Activated CD4-positive, alpha-beta T cell treated with anti-CD3 and anti-CD28 coated beads, Interleukin-2, amount 10 ng/mL, durations not matched to agents 7 days and 5 days (primary cell): ENCODE results near the gene ARSI. TPM values are rescaled to one million over a fixed set of nuclear protein-coding genes. Genes with fewer than 3 reads are reported as not detected.

Experiments used
- CTCF ChIA-PET: fragments of 350-600 bp; sonication (Branson Sonifier 250); formaldehyde crosslinking; loops from one replicate; lab custom pipeline; 2021; ENCODE audit warnings: antibody characterized with exemption; lab: Charles Lee
- POLR2A ChIA-PET: fragments of 350-600 bp; sonication (Branson Sonifier 250); formaldehyde crosslinking; loops from one replicate; lab custom pipeline; 2021; ENCODE audit warnings: antibody characterized with exemption; lab: Charles Lee
- DNase-seq: peaks from one replicate; pipeline ENCODE4 v3.0.0-alpha.2; 2020
- H3K27ac Mint-ChIP-seq: one replicate; pipeline ENCODE4 v1.8.0; 2021; ENCODE audit warnings: mild to moderate bottlenecking, moderate library complexity, mixed read lengths
- H3K27me3 Mint-ChIP-seq: one replicate; pipeline ENCODE4 v1.8.0; 2021; ENCODE audit warnings: mixed read lengths
- H3K36me3 Mint-ChIP-seq: one replicate; pipeline ENCODE4 v1.8.0; 2021; ENCODE audit warnings: low read depth, mixed read lengths
- H3K4me1 Mint-ChIP-seq: one replicate; pipeline ENCODE4 v1.8.0; 2021; ENCODE audit warnings: mixed read lengths
- H3K4me3 Mint-ChIP-seq: one replicate; pipeline ENCODE4 v1.8.0; 2021; ENCODE audit warnings: mild to moderate bottlenecking, moderate library complexity, mixed read lengths
- H3K9me3 Mint-ChIP-seq: one replicate; pipeline ENCODE4 v1.8.0; 2021; ENCODE audit warnings: mixed read lengths
- total RNA-seq, 2 experiments: library from RNA; stranded (reverse); gene quantifications; one replicate each; pipeline ENCODE4 v1.2.3, GENCODE V29; 2021

Gene ARSI
- total RNA-seq, 2 experiments from 2014 or later, result not detected

- DNase-seq, result no peak
- CTCF ChIA-PET, result interaction anchor here (0.7 to 2.7 kb wide), 2 partner anchors 9 to 11 kb away, joined by 4 to 7 read pairs; no protein-coding TSS in a partner anchor
- Mint-ChIP-seq H3K27me3 (no peaks in the 10 kb centered on the region), H3K36me3 (no peaks in the 10 kb centered on the region), H3K4me3 (no peak overlapping the region), H3K27ac (no peak overlapping the region), H3K4me1 (peaks cover 15% of the 10 kb centered on the region), H3K9me3 (no peaks in the 10 kb centered on the region)
- POLR2A ChIA-PET, result no interaction called here
Measured at GRCh38 chr5:150340614-150341255, 38.0 kb upstream of the ARSI start.

- DNase-seq, result no peak
- Mint-ChIP-seq H3K27me3 (no peaks in the 10 kb centered on the region), H3K36me3 (no peaks in the 10 kb centered on the region), H3K4me3 (no peak overlapping the region), H3K4me1 (peaks cover 15% of the 10 kb centered on the region), H3K27ac (no peak overlapping the region), H3K9me3 (no peaks in the 10 kb centered on the region)
- ChIA-PET POLR2A (no interaction called here), CTCF (interaction anchor here (0.6 to 2.7 kb wide), 2 partner anchors 10 to 54 kb away, joined by 3 to 7 read pairs; no protein-coding TSS in a partner anchor)
Measured at GRCh38 chr5:150339841-150340240, 37.1 kb upstream of the ARSI start.

DNA sequence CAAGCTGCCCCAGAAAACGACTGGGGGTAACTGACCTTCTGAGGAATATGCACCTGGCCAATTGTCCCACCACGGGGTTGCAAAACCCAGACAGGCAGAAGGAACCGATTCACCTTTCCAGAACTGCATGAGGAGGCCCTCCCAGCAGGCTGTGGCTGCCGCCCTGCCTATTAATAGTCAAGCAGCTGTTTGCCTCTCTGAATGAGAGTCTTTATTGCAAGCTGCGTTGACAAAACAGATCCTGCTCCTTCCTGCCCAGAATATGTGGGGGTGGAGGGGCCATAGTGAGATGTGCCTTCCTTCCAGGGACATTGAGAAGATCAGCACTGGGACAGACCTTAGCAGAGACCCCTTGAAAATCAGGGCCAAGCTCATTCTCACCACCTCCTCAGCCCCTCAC lies 36.5 kb upstream of the ARSI start:
- ChIA-PET POLR2A (no interaction called here), CTCF (interaction anchor here (0.8 to 2.7 kb wide), 2 partner anchors 11 to 28 kb away, joined by 3 to 7 read pairs; no protein-coding TSS in a partner anchor)
- no peaks in the 10 kb centered on the region for H3K36me3 Mint-ChIP-seq
- H3K27ac Mint-ChIP-seq, result no peak overlapping the region
- peaks cover 15% of the 10 kb centered on the region for H3K4me1 Mint-ChIP-seq
- no peak for DNase-seq
- H3K27me3 Mint-ChIP-seq, result no peaks in the 10 kb centered on the region
- no peak overlapping the region for H3K4me3 Mint-ChIP-seq
- H3K9me3 Mint-ChIP-seq, result no peaks in the 10 kb centered on the region

- H3K4me1 Mint-ChIP-seq, result peaks cover 14% of the 10 kb centered on the region
Measured at GRCh38 chr5:150338546-150338945, 35.8 kb upstream of the ARSI start.

GRCh38 chr5:150335778-150336177 lies 33.1 kb upstream of the ARSI start:
- peaks cover under 1% of the 10 kb centered on the region for H3K4me1 Mint-ChIP-seq
- ChIA-PET POLR2A (no interaction called here), CTCF (interaction anchor here (1.2 kb wide), 1 partner anchor 14 kb away, joined by 3 read pairs; no protein-coding TSS in a partner anchor)
- H3K27me3 Mint-ChIP-seq, result no peaks in the 10 kb centered on the region
- no peaks in the 10 kb centered on the region for H3K9me3 Mint-ChIP-seq
- H3K36me3 Mint-ChIP-seq, result no peaks in the 10 kb centered on the region
- H3K4me3 Mint-ChIP-seq, result no peak overlapping the region
- no peak for DNase-seq
- H3K27ac Mint-ChIP-seq, result no peak overlapping the region

More at GRCh38 chr5:150338546-150338945, 35.8 kb upstream of the ARSI start:
- Mint-ChIP-seq H3K9me3 (no peaks in the 10 kb centered on the region), H3K27ac (no peak overlapping the region), H3K27me3 (no peaks in the 10 kb centered on the region), H3K36me3 (no peaks in the 10 kb centered on the region), H3K4me3 (no peak overlapping the region)
- CTCF ChIA-PET, result interaction anchor here (0.8 to 2.7 kb wide), 2 partner anchors 12 to 29 kb away, joined by 3 to 7 read pairs; no protein-coding TSS in a partner anchor
- POLR2A ChIA-PET, result no interaction called here
- DNase-seq, result no peak

DNA sequence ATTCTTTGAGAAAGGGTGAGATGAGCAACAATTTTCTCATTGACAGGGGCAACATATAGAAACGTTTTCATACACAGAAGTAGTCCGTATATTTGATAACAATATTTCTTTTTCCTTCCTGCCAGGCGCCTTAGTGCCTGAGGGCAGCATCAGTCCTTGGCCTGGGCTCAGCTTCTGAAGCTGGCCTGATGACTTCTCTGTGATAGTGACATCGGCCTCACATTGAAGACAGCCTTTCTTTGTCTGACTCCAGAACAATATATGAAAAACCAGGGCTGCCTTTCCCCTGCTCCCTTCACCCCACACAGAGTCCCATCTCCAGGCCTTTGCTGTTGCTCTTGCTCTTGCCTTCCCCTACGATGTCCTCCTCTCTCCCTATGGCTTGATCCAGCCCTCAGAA lies 30.7 kb upstream of the ARSI start:
- no peak for DNase-seq
- no peak overlapping the region for H3K27ac Mint-ChIP-seq
- H3K9me3 Mint-ChIP-seq, result no peaks in the 10 kb centered on the region
- CTCF ChIA-PET, result no interaction called here
- H3K27me3 Mint-ChIP-seq, result no peaks in the 10 kb centered on the region
- POLR2A ChIA-PET, result no interaction called here
- no peaks in the 10 kb centered on the region for H3K36me3 Mint-ChIP-seq
- H3K4me3 Mint-ChIP-seq, result no peak overlapping the region
- H3K4me1 Mint-ChIP-seq, result no peaks in the 10 kb centered on the region

DNA sequence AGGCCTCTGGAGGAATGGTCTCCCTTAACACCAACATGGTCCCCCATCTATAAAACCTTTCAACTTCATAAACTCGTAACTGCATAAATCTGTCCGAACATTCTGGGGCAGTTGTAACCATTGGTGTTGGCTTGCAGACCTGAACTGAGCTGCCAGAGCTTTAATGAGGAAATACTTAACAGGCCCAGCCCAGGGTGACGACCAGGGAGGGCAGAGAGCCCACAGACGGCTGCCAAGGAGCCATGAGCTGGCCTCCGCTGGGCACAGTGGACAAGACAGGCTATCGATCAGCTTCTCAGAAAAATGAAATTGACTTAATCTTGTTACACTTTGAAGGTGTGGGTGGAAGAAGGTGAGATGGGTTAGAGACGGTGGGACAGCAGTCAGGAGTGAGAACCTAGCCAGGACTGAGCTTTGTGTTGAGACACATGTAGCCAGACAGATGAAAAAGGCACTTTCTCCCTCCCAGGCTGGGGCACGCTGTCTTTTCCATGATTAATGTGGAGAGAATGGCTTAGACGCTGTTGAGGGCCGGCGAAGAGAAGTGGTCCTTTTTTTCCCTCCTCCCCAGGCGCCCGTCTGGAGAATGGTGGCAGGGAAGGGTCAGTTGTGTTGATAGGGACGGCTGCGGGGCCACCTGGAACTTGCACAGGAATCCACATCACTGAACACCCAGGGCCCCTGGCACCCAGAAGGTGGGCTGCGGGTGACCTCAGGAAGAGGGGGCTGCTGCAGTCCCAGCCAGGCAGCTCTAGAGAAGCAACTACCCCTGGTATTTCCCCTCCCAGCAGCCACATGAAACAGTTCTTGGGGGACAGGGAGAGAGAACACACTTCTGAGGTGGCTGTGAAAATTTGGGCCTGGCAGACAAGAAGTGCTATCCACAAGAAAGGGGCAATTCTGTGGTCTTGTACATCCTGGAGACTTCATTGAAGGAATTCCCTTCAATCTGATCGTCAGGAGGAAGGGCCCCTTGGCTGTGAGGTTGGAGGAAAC lies 27.5 kb upstream of the ARSI start:
- DNase-seq, result no peak
- Mint-ChIP-seq H3K36me3 (no peaks in the 10 kb centered on the region), H3K4me1 (no peaks in the 10 kb centered on the region), H3K4me3 (no peak overlapping the region), H3K27me3 (peaks cover 5% of the 10 kb centered on the region), H3K27ac (no peak overlapping the region), H3K9me3 (no peaks in the 10 kb centered on the region)
- ChIA-PET CTCF (no interaction called here), POLR2A (no interaction called here)

GRCh38 chr5:150329038-150329437 lies 26.3 kb upstream of the ARSI start:
- Mint-ChIP-seq H3K27ac (no peak overlapping the region), H3K27me3 (peaks cover 5% of the 10 kb centered on the region), H3K4me3 (no peak overlapping the region), H3K9me3 (no peaks in the 10 kb centered on the region), H3K4me1 (no peaks in the 10 kb centered on the region), H3K36me3 (no peaks in the 10 kb centered on the region)
- POLR2A ChIA-PET, result no interaction called here
- CTCF ChIA-PET, result no interaction called here
- DNase-seq, result no peak

- DNase-seq, result no peak
- no peaks in the 10 kb centered on the region for H3K36me3 Mint-ChIP-seq
- no peak overlapping the region for H3K27ac Mint-ChIP-seq
- ChIA-PET POLR2A (no interaction called here), CTCF (interaction anchor here (1.0 to 1.3 kb wide), 3 partner anchors 10 to 46 kb away, joined by 3 to 4 read pairs (median 3); no protein-coding TSS in a partner anchor)
- peaks cover 5% of the 10 kb centered on the region for H3K27me3 Mint-ChIP-seq
- H3K4me3 Mint-ChIP-seq, result no peak overlapping the region
- no peaks in the 10 kb centered on the region for H3K4me1 Mint-ChIP-seq
- no peaks in the 10 kb centered on the region for H3K9me3 Mint-ChIP-seq
Measured at GRCh38 chr5:150328515-150328914, 25.8 kb upstream of the ARSI start.

DNA sequence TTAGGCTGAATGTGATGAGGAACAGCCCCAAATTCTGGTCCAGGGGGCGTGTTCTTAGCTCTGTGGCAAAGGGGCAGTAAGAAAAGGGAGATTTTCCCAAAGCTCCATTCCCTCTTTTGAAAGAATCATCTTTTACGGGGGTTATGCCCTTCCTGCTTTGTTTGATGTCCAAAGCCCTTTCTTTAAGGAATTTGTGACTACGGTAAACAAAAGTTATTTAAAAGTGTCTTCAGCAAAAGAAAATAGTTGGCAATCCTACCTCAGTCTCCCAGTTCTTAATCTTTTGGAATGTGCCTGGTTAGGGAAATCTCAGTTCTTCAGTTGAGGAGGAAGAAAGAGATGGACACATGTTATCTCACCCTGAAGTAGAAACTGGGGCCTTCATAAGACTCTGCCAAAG lies 24.4 kb upstream of the ARSI start:
- Mint-ChIP-seq H3K4me3 (no peak overlapping the region), H3K27ac (no peak overlapping the region), H3K9me3 (no peaks in the 10 kb centered on the region), H3K27me3 (peaks cover 5% of the 10 kb centered on the region), H3K4me1 (peaks cover under 1% of the 10 kb centered on the region), H3K36me3 (no peaks in the 10 kb centered on the region)
- DNase-seq, result no peak
- POLR2A ChIA-PET, result no interaction called here
- CTCF ChIA-PET, result interaction anchor here (1.1 kb wide), 1 partner anchor 44 kb away, joined by 4 read pairs; no protein-coding TSS in a partner anchor

DNA sequence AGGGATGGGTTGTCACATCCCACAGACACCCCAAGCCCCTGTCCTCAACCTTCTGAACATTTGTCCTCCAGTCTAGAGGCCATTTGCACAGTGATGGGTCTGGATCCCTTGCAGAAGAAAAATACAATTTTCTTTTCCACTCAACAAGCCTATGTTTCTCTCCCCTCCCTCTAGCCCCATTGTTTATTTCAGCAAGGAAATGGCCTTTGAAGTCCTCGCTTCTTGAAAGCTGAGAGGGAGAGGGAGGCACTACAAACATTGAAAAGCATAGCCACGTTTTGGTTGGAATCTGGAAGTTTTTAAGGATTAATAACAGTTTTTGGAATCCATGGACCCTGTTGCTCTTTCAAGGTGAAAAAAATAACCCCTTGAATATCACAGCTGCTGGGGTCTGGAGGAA lies 24.0 kb upstream of the ARSI start:
- no peak overlapping the region for H3K4me3 Mint-ChIP-seq
- ChIA-PET POLR2A (no interaction called here), CTCF (no interaction called here)

GRCh38 chr5:150325426-150325825 lies 22.7 kb upstream of the ARSI start:
- H3K4me3 Mint-ChIP-seq, result no peak overlapping the region
- no peak for DNase-seq
- H3K4me1 Mint-ChIP-seq, result peaks cover 4% of the 10 kb centered on the region
- peaks cover 5% of the 10 kb centered on the region for H3K27me3 Mint-ChIP-seq
- no peaks in the 10 kb centered on the region for H3K36me3 Mint-ChIP-seq
- POLR2A ChIA-PET, result no interaction called here
- CTCF ChIA-PET, result interaction anchor here (0.8 to 1.2 kb wide), 2 partner anchors 12 to 51 kb away, joined by 3 read pairs; no protein-coding TSS in a partner anchor
- H3K9me3 Mint-ChIP-seq, result peaks cover 2% of the 10 kb centered on the region
- no peak overlapping the region for H3K27ac Mint-ChIP-seq

More for the DNA sequence above, 24.0 kb upstream of the ARSI start:
- no peaks in the 10 kb centered on the region for H3K36me3 Mint-ChIP-seq
- peaks cover 5% of the 10 kb centered on the region for H3K27me3 Mint-ChIP-seq
- peaks cover 4% of the 10 kb centered on the region for H3K4me1 Mint-ChIP-seq
- no peak for DNase-seq
- no peak overlapping the region for H3K27ac Mint-ChIP-seq
- no peaks in the 10 kb centered on the region for H3K9me3 Mint-ChIP-seq

DNA sequence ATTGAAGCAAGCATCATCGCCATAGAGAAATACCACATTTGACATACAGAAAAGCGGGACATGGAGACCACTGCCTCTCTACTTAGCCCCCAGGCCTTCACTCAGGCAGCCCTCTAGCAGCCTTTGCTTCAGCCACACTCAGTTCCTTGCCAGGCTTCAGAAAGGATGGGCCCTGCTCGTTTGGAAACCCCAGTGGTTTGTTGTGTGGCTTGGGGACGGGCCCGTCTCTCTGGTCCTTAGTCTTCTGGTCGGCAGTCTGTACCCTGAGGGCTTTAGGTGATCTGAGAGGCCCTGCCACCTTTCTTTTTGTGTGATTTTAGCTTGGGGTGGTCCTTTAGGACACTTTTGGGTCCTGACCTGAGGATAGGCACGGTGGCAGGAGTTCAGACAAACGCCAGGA lies 21.1 kb upstream of the ARSI start:
- CTCF ChIA-PET, result no interaction called here
- POLR2A ChIA-PET, result no interaction called here
- H3K27me3 Mint-ChIP-seq, result peaks cover 5% of the 10 kb centered on the region
- H3K4me3 Mint-ChIP-seq, result no peak overlapping the region
- DNase-seq, result no peak
- H3K4me1 Mint-ChIP-seq, result peaks cover 4% of the 10 kb centered on the region
- H3K9me3 Mint-ChIP-seq, result peaks cover 2% of the 10 kb centered on the region
- H3K36me3 Mint-ChIP-seq, result no peaks in the 10 kb centered on the region
- H3K27ac Mint-ChIP-seq, result no peak overlapping the region
